Upper lobe of left lung (tissue), 6 donors: ENCODE measurements around the gene CCDC57. TPM values are rescaled to one million over a fixed set of nuclear protein-coding genes. Genes with fewer than 3 reads are reported as not detected.

ENCODE experiments used
- ATAC-seq, 2 donors: fragments of 200-7000 bp; cut with Tn5 transposase; one replicate each; pipeline ENCODE4 v1.9.1; 2022; ENCODE audit warnings: mild to moderate bottlenecking in 2 of 2, moderate library complexity in 2 of 2; ENCODE audit not compliant: low FRiP score in 2 of 2
- DNase-seq, 2 donors: peaks; one replicate each; pipeline ENCODE4 v3.0.0-alpha.2; 2019 to 2020
- H3K27ac ChIP-seq, 4 donors: fragments of 200-600 bp; sonication (generic); one replicate each; pipeline ENCODE4 v1.5.1; 2016 to 2019
- H3K27me3 ChIP-seq, 4 donors: fragments of 200-600 bp; sonication (generic); one replicate each; pipeline ENCODE4 v1.5.1; 2017 to 2019
- H3K36me3 ChIP-seq, 4 donors: fragments of 200-600 bp; sonication (generic); one replicate each; pipeline ENCODE4 v1.5.1; 2016 to 2019
- H3K4me1 ChIP-seq, 4 donors: fragments of 200-600 bp; sonication (generic); one replicate each; pipeline ENCODE4 v1.5.1; 2018 to 2019
- H3K4me3 ChIP-seq, 4 donors: fragments of 200-600 bp; sonication (generic); one replicate each; pipeline ENCODE4 v1.5.1; 2017 to 2019; ENCODE audit warnings: mild to moderate bottlenecking in 2 of 4, moderate library complexity in 1 of 4
- H3K9me3 ChIP-seq, 4 donors: fragments of 200-600 bp; sonication (generic); one replicate each; pipeline ENCODE4 v1.5.1; 2018 to 2019
- CTCF ChIP-seq, 6 experiments: fragments of 450-650 bp in 4 of 6; fragments of 200-600 bp in 2 of 6; sonication (generic) in 2 of 6; IDR thresholded peaks; one replicate each; pipeline ENCODE4 v1.5.1; 2016 to 2019; ENCODE audit warnings: antibody characterized with exemption in 6 of 6
- EP300 ChIP-seq, 4 donors: sonication (generic); formaldehyde crosslinking; IDR thresholded peaks; one replicate each; pipeline ENCODE4 v1.5.1; 2017; ENCODE audit warnings: antibody characterized with exemption in 4 of 4, control low read depth in 2 of 4
- POLR2A ChIP-seq, 4 donors: fragments of 450-650 bp; IDR thresholded peaks; one replicate each; pipeline ENCODE4 v1.5.1; 2016 to 2017; ENCODE audit warnings: antibody characterized with exemption in 4 of 4, mild to moderate bottlenecking in 2 of 4
- POLR2AphosphoS5 ChIP-seq, 2 donors: sonication (generic); formaldehyde crosslinking; IDR thresholded peaks; one replicate each; pipeline ENCODE4 v1.5.1; 2017; ENCODE audit warnings: antibody characterized with exemption in 2 of 2
- WGBS, 2 donors: methylation state at CpG; one replicate each; pipeline ENCODE4 v1.1.5; 2017 to 2018; 5-methylcytosine and 5-hydroxymethylcytosine counted together
- total RNA-seq, 6 donors: library from RNA; depleted of rRNA in 4 of 6; stranded (reverse); fragments of >200 nt in 4 of 6; gene quantifications; one replicate each; pipeline versions ENCODE4 v1.1.0 to v1.2.1, GENCODE V29; 2016 to 2021
- donor health status: DM: no; HTN: no; CAD: no; lungs with moderate emphysema.
- donor health status: DM: no; HTN: yes; CAD: no; lungs with severe emphysema.

The CCDC57 gene
- total RNA-seq, 6 donors from 2014 or later = 52.9 to 204 (median 71.8) TPM

GRCh38 chr17:82094931-82095776 lies 117.5 kb downstream of the CCDC57 start:
- Histone ChIP-seq H3K9me3 (no peaks in the 10 kb centered on the region), H3K4me1 (peaks cover 18 to 66% (median 31%) of the 10 kb centered on the region in 4 donors), H3K27ac (peak overlapping the region in 2 of 4 donors; percentile 95 to 96), H3K36me3 (peaks cover 30 to 61% (median 60%) of the 10 kb centered on the region in 4 donors), H3K4me3 (peak overlapping the region in 3 of 4 donors; percentile 68 to 95 (median 92)), H3K27me3 (no peaks in the 10 kb centered on the region)
- TF ChIP-seq EP300 (IDR thresholded peaks at IDR 0.05) (no peak), POLR2A (IDR thresholded peaks at IDR 0.05) (peak in 1 of 4 donors; percentile 43), CTCF (IDR thresholded peaks at IDR 0.05) (no peak), POLR2AphosphoS5 (IDR thresholded peaks at IDR 0.05) (no peak)
- 86 to 89% methylated on average over 13 to 37 of the region's 37 CpGs for WGBS, 2 donors
- ATAC-seq = no peak
- peak in 1 of 2 donors; percentile 83 for DNase-seq

- DNase-seq (peak in 1 of 2 donors; percentile 82), ATAC-seq (no peak)
- Histone ChIP-seq H3K4me3 (no peak overlapping the region), H3K27ac (peak overlapping the region in 2 of 4 donors; percentile 6 to 27), H3K27me3 (no peaks in the 10 kb centered on the region), H3K4me1 (peaks cover 7 to 52% (median 19%) of the 10 kb centered on the region in 4 donors), H3K36me3 (peaks cover 50 to 80% (median 80%) of the 10 kb centered on the region in 4 donors), H3K9me3 (no peaks in the 10 kb centered on the region)
- peak in 1 of 4 donors; percentile 58 for TF ChIP-seq POLR2A (IDR thresholded peaks at IDR 0.05)
- TF ChIP-seq EP300 (IDR thresholded peaks at IDR 0.05) = no peak
- TF ChIP-seq CTCF (IDR thresholded peaks at IDR 0.05) = no peak
- TF ChIP-seq POLR2AphosphoS5 (IDR thresholded peaks at IDR 0.05) = no peak
- 98 to 100% methylated on average over 6 to 30 of the region's 40 CpGs for WGBS, 2 donors
Measured at GRCh38 chr17:82092995-82093751, 119.5 kb downstream of the CCDC57 start.

GRCh38 chr17:82092628-82092994 lies 120.0 kb downstream of the CCDC57 start:
- H3K36me3 ChIP-seq = peaks cover 54 to 86% (median 85%) of the 10 kb centered on the region in 4 donors
- H3K4me3 ChIP-seq = no peak overlapping the region
- DNase-seq (no peak), ATAC-seq (no peak)
- TF ChIP-seq POLR2A (IDR thresholded peaks at IDR 0.05) (no peak), EP300 (IDR thresholded peaks at IDR 0.05) (no peak), CTCF (IDR thresholded peaks at IDR 0.05) (no peak), POLR2AphosphoS5 (IDR thresholded peaks at IDR 0.05) (no peak)
- WGBS, 2 donors = 98% methylated on average over 10 of the region's 20 CpGs; no CpG with 5 or more reads in 1 of the 2 donors
- H3K27ac ChIP-seq = peak overlapping the region in 2 of 4 donors; percentile 6 to 27
- no peaks in the 10 kb centered on the region for H3K9me3 ChIP-seq
- no peaks in the 10 kb centered on the region for H3K27me3 ChIP-seq
- H3K4me1 ChIP-seq = peaks cover 7 to 50% (median 19%) of the 10 kb centered on the region in 4 donors

- Histone ChIP-seq H3K4me1 (peaks cover 3 to 45% (median 17%) of the 10 kb centered on the region in 4 donors), H3K4me3 (no peak overlapping the region), H3K36me3 (peaks cover 58 to 91% (median 90%) of the 10 kb centered on the region in 4 donors), H3K27me3 (no peaks in the 10 kb centered on the region), H3K27ac (peak overlapping the region in 1 of 4 donors; percentile 27), H3K9me3 (no peaks in the 10 kb centered on the region)
- no peak for TF ChIP-seq CTCF (IDR thresholded peaks at IDR 0.05)
- TF ChIP-seq POLR2AphosphoS5 (IDR thresholded peaks at IDR 0.05) = no peak
- peak in 1 of 4 donors; percentile 12 for TF ChIP-seq POLR2A (IDR thresholded peaks at IDR 0.05)
- DNase-seq = peak in 1 of 2 donors; percentile 76
- 98 to 100% methylated on average over 6 to 22 of the region's 23 CpGs for WGBS, 2 donors
- no peak for ATAC-seq
Measured at GRCh38 chr17:82092094-82092586, 120.5 kb downstream of the CCDC57 start.
